ENCODE measurements around the gene THBS2. TPM values are rescaled to one million over a fixed set of nuclear protein-coding genes. Genes with fewer than 3 reads are reported as not detected.
"Not testable (repeated sequence)": the region's sequence is repeated elsewhere in the genome, so short reads cannot be mapped to it uniquely, and the experiment has no call there.

THBS2 gene
- polyA plus RNA-seq (2013, experiment 1 of 2; ENCODE audit: insufficient read length), result 122 TPM
- 129 TPM for polyA plus RNA-seq (2013, experiment 2 of 2; ENCODE audit: insufficient read length)

DNA sequence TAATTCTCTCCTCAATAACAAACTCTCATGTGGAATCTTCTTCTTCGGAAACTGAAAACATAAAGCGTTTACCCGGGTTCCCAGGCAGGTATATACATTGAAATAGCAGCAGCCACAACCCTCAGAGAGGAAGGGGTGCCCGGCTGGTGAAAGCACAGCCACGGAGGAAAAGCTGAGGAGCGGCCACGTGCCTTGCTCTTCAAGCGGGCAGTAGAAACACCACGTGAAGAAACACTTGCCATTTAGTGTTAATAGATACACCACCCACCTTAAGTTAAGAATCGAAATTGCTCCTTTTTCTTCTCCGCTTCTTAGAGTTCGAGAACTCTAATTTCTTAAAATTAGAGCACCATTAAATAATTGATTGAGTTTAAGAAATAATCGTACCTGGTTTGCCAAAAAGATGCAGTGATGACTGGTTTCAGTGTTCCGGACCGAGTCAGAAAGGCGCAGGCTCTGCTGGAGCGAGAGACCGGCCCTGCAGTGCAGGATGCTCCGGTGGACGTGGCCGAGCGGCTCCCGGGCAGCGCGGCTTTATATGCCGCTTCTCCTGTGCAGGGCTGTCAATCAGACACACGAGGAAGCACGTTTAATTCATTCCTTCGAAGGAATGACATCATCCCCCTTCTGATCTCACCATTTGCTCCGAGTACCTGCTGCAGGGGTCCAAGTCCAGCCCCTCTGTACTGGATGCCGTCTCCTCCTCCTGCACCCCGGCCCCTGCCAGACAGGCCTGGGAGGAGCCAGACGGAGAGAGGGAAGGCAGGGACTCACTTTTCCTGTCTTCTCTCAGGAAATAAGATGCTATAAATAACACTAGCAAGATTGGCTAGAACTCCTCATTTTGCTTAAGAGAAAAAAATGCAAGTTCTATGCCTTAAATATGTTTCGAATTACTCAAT lies at the start of gene THBS2:
Gene THBS2, minus strand, starts transcription at position 510 of the 902 bp plus-strand sequence. CDS start 3,062 bp downstream, outside the sequence.
- DNase-seq, result peak; percentile 82

DNA sequence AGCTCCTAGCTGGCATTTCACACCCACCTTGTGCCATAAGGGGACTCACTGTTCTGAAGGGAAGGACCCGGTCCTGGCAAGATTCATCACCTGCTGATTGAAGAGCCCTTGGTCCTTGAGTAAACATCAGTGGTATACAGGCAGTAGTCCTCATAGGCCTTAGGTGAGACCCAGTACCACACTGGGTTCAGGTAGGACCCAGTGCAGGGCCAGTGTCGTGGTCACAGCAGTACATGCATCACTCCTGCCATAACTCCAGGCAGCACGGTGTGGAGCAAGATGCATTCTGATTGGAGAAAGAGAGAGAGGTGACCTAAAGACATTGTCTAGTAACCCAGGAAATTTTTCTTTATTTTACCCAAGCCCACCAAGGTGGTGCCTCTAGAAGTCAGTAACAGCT lies 49.1 kb upstream of the THBS2 start:
- DNase-seq, result no peak

GRCh38 chr6:169302255-169302654 lies 48.6 kb upstream of the THBS2 start:
- DNase-seq, result no peak

DNA sequence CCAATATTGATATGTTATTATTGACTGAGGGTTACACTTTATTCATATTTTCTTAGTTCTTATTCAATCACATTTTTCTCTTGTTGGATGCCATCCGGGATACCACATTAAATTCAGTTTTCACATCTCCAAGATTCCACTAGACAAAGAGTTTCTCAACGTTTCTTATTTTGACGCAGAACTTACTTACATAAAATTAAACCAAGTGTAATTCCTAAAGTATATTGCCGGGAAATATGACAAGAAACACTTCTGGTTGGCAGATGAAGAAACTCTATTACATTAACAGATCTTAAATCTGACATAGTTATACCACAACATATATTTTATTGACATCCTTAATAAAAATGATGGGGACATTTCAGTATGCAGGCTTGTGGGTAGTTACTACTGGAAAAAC lies 47.3 kb upstream of the THBS2 start:
- no peak for DNase-seq

- not testable (repeated sequence) for DNase-seq
These were observed 45.0 kb upstream of the THBS2 start for GRCh38 chr6:169298626-169299025.

- no peak for DNase-seq
These were observed 43.0 kb upstream of the THBS2 start for GRCh38 chr6:169296622-169297021.

- no peak for DNase-seq
These were observed 42.5 kb upstream of the THBS2 start for GRCh38 chr6:169296170-169296569.

DNA sequence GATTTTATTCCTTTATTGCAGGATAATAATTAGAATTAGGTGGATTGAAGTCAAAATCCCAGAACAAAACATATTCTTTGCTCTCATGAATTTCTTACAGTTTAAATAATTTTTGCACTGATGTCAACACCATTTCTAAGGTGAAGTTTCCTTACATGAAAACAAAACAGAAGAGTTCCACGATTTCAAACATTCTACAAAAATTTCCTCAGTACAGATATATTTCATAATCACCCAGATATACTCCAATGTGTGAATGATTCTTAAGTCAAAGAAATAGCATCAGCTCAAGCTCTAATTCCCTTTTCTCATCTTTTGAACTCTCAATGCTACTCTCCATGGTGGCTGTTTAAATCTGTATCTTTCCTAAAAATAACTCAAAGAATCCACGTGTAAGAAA lies 39.5 kb upstream of the THBS2 start:
- no peak for DNase-seq

- DNase-seq, result peak; percentile 95
These were observed 38.9 kb upstream of the THBS2 start for GRCh38 chr6:169292338-169293124.

GRCh38 chr6:169291646-169292337 lies 38.1 kb upstream of the THBS2 start:
- DNase-seq, result peak; percentile 18

GRCh38 chr6:169291148-169291547 lies 37.5 kb upstream of the THBS2 start:
- no peak for DNase-seq

GRCh38 chr6:169289619-169290339 lies 36.1 kb upstream of the THBS2 start:
- DNase-seq, result peak; percentile 69

DNA sequence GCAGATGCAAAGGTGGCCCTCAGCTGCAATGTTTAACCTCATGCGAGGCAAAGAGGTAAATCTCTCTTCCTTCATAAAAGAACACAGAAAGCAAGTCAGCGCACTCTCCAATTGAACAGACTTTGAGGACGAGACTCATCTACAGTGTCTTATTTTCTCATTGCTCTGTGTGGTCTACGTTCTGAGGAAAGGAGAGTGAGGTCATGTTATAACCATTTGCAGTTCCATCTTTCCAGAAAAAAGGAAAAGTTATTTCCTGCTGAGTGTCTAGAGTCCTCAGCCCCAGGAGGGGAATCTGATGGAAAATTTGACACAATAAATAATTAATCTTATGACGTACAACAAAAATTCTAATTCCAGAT lies 35.6 kb upstream of the THBS2 start:
- peak; percentile 38 for DNase-seq

- peak; percentile 38 for DNase-seq
These were observed 34.9 kb upstream of the THBS2 start for GRCh38 chr6:169288591-169288990.

DNA sequence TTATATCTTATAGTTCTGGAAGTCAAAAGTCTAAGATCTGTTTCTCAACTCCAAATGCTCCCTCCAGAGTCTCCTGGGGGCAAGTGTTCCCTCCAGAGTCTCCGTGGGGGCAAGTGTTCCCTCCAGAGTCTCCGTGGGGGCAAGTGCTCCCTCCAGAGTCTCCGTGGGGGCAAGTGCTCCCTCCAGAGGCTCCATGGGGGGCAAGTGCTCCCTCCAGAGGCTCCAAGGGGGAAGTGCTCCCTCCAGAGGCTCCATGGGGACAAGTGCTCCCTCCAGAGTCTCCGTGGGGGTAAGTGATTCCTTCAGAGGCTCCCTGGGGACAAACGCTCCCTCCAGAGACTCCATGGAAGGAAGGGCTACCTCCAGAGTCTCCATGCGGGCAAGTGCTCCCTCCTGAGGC lies 34.0 kb upstream of the THBS2 start:
- no peak for DNase-seq

GRCh38 chr6:169286961-169287360 lies 33.3 kb upstream of the THBS2 start:
- DNase-seq, result no peak

- DNase-seq, result no peak
These were observed 31.5 kb upstream of the THBS2 start for GRCh38 chr6:169285165-169285564.

- no peak for DNase-seq
These were observed 30.3 kb upstream of the THBS2 start for GRCh38 chr6:169283924-169284323.

- DNase-seq, result no peak
These were observed 28.4 kb upstream of the THBS2 start for GRCh38 chr6:169282043-169282442.

GRCh38 chr6:169277619-169278018 lies 24.0 kb upstream of the THBS2 start:
- peak; percentile 29 for DNase-seq

DNA sequence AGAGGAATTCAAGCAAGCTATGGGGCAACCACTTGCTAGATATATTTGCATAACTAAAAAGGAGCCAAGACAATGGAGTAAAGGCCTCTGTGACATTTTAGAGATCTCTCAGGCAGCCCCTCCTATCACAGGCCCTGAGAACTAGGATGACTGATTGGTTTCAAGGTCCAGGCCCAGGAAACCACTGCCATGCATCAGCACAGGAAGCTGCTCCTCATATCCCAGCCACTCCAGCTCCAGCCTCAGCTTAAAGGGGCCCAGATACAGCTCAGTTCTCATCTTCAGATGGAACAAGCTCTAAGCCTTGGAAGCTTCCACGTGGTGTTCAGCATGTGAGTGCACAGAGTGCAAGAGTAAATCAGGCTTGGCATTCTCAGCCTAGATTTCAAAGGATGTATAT lies 21.1 kb upstream of the THBS2 start:
- DNase-seq, result peak; percentile 24

DNA sequence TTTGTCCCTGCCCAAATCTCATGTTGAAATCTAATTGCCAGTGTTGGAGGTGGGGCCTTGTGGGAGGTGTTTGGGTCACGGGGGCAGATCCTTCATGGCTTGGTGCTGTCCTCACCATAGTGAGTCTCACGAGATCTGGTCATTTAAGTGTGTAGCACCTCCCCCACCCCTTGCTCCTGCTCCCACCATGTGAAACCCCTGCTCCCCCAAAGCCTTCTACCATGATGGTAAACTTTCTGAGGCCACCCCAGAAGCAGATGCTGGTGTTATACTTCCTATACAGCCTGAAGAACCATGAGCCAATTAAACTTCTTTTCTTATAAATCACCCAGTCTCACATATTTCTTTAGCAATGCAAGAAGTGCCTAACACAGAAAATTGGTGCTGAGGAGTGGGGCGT lies 19.9 kb upstream of the THBS2 start:
- DNase-seq, result no peak
